SIG-M5 treated with dmso at 0.1 percent for 504 hours (cell line): ENCODE results near the gene ESAM.
"Not testable (repeated sequence)": the region's sequence is repeated elsewhere in the genome, so short reads cannot be mapped to it uniquely, and the experiment has no call there.

Experiments
- DNase-seq: peaks from one replicate; lab custom pipeline; 2025; ENCODE audit not compliant: unreplicated experiment; lab: John Stamatoyannopoulos, UW

Gene ESAM

GRCh38 chr11:124776865-124777645 is 15.0 kb upstream of the ESAM start:
- no peak for DNase-seq

- not testable (repeated sequence) for DNase-seq
Observed at GRCh38 chr11:124770959-124771358, 8.9 kb upstream of the ESAM start.

- DNase-seq = no peak
Observed at GRCh38 chr11:124769806-124770774, 8.0 kb upstream of the ESAM start.

GRCh38 chr11:124768914-124769313 is 6.8 kb upstream of the ESAM start:
- no peak for DNase-seq

- DNase-seq = no peak
Observed at GRCh38 chr11:124766156-124766555, 4.1 kb upstream of the ESAM start.

GRCh38 chr11:124763156-124763947 is 1.3 kb upstream of the ESAM start:
- peak; percentile 35 for DNase-seq

GRCh38 chr11:124762624-124763155 is 600 bp upstream of the ESAM start:
- DNase-seq = no peak

GRCh38 chr11:124761301-124762104 is 587 bp downstream of the ESAM start:
- DNase-seq = no peak

- no peak for DNase-seq
Observed at GRCh38 chr11:124760806-124761205, 1.3 kb downstream of the ESAM start.

- DNase-seq = no peak
Observed at GRCh38 chr11:124760205-124760652, 1.9 kb downstream of the ESAM start.

GRCh38 chr11:124759266-124760204 is 2.6 kb downstream of the ESAM start:
- DNase-seq = no peak

GRCh38 chr11:124758355-124759265 is 3.5 kb downstream of the ESAM start:
- peak; percentile 84 for DNase-seq

GRCh38 chr11:124757320-124757719 is 4.8 kb downstream of the ESAM start:
- DNase-seq = no peak

- DNase-seq = no peak
Observed at GRCh38 chr11:124756753-124757227, 5.3 kb downstream of the ESAM start.

- no peak for DNase-seq
Observed at GRCh38 chr11:124756033-124756752, 5.9 kb downstream of the ESAM start.

- DNase-seq = no peak
Observed at GRCh38 chr11:124754710-124755109, 7.4 kb downstream of the ESAM start.

- DNase-seq = no peak
Observed at GRCh38 chr11:124754309-124754708, 7.8 kb downstream of the ESAM start.
